GM19099 (cell line): ENCODE data around the gene TBC1D1.

ENCODE experiments used
- POLR2A ChIP-seq: IDR thresholded peaks from 3 replicates; pipeline ENCODE4 v1.6.1; 2011; ENCODE audit warnings: low read depth; ENCODE audit not compliant: insufficient read length; ENCODE audit errors: extremely low read depth

TBC1D1 gene

DNA sequence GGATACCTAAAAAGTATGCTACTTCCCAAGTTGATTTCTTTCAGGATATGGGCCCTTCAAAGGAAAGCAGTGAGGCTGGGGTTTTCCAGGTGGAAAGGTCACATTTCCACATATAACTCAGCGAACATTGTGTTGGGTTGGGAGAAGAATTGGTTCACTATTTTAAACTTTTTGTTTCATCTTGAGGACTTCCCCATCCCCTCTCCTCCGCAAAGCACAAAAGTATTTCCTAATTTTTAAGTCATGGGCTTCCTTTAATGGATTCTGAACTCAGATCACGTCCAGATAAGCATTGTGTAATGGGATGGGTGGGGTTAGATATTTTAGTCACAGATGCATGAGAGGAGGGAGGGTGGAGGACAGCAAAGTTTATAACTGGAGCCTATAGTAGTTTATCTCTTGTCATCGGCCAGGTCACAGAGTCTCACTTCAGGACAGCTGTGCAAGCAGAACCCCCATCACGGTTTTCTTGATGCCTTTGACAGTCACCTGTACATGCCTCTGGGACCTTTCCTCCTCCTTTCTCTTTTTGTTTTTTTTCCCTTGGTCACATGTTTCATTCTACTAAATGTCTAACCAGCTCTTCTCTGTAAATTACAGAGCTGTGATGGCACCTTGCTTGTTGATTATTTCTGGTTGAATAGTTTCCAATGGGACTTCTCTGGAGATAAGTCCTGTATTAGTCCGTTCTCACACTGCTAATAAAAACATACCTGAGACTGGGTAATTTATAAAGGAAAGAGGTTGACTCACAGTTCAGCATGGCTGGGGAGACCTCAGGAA lies 184.7 kb downstream of the TBC1D1 start:
- no peak for TF ChIP-seq POLR2A

DNA sequence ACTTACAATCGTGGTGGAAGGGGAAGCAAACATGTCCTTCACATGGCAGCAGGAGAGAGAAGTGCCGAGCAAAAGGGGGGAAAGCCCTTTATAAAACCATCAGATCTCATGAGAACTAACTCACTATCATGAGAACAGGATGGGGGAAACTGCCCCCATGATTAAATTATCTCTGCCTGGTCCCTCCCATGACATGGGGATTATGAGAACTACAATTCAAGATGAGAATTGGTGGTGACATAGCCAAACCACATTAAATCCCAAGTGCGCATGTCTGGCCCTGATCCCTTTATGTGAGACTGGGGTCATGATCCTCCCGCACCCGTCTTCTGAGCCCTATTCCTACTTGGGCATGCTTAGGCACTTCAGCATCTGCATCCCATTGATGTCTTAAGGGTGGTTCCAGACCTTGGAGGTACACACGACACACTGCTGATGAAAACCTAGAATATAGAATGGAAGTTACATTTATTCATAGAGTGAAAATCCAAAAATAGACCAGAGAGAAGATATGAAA lies 185.3 kb downstream of the TBC1D1 start:
- no peak for TF ChIP-seq POLR2A

DNA sequence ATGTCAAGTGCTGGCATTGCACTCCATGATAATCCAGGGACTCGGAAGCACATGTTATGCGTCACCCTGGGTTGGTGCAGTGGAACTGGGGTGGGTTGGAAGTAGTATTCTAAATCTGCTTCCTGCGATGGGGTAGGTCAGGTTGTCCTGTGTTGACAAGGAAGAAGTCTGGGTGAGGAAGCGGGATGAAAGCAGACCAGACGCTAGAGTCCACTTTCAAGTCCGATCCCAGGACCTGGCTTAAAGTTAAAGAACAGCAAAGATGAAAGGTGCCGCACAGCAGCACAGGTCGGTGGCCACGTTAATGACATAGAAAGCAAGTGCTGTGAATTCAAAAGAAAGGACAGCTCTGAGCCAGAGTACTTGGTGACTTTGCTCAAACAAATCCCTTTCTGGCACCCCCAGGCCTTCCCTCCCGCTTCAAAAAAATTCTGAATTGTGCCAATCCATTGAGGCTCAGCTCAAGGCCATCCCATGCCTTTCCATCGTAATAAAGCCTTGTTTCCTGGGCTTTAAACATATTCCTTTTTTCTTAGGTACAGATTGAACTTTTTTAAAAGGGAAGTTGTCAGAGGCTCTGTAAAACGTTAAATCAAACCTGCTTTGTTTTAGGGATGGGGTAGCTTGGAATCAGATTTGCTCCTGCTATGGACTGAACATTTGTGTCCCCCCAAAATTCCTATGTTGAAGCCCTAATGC lies 187.1 kb downstream of the TBC1D1 start:
- no peak for TF ChIP-seq POLR2A

DNA sequence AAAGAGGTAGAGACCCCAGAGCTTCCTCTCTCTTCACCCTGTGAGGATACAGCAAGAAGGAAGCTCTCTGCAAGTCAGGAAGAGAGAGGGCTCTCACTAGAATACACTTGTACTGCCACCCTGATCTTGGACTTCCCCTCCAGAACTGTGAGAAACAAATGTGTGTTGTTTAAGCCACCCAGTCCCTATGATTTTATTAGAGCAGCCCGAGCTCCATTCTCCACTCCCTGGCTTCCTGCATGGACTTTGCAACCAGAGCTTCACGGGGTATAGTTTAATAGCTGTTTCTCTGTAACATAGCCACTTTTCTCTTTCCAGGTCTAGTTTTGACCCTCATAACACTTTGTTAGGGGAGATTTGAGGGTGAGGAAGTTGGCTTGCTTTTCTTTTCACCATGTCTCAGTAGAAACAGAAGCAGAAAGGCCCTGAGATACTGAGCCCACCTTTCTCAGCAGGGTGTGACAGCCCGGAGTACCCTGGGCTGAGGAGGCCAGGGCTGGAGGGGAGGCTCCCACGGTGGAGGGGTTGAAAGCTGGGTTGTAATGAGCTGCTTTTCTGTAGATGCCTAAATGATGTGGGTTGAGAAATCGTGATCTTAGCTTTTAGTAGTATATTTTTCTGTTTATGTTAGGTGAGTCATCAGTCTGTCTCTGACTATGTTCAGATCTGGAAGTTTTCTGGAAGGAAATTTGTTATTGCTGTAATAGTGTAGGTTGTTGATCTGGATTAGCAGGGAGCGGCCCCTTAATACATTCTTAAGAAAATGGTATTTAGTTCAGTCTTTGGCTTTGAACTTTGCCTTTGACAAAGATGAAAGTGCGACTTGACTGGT lies 187.9 kb downstream of the TBC1D1 start:
- no peak for TF ChIP-seq POLR2A

DNA sequence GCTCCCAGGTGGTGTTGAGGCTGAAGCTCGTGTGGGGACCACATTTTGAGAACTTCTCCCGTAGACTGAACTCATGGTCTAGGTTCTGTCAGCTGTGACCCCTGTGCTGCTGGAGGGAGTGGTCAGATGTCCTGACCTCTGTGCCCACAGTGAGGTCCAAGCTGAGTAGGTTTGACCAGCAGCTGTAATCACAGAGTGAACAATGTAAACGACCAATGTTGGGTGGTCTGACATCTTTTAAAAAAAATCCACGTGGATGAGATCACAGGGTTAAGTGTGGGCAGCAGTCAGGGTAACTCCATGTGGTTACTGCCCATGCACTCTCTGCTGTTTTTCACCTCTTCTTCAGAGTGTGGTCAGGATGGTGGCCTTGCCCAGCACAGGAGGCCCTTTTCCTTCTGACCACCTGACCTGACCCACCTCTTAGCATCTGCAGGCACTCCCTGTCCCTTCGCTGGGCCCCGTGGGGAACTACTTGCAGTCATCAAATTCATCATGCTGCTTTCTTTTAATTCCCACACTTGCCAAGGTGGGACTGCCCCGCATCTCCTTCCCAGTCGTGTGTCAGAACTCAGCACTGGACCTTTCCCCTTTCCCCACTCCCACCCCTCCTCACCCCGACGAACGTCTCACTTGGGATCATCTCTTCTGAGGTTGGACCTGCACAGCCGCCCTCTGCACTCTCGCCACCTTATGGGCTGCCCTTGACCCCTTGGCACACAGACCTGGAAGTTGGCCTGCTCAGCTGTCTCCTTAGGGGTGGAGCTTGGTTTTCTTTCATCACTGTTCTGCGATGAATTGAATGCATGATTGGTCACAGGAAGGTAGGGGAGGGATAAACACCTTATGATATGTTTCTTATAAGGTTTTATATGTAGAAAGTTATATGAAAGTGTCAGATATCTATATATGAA lies 189.4 kb downstream of the TBC1D1 start:
- TF ChIP-seq POLR2A, result no peak

DNA sequence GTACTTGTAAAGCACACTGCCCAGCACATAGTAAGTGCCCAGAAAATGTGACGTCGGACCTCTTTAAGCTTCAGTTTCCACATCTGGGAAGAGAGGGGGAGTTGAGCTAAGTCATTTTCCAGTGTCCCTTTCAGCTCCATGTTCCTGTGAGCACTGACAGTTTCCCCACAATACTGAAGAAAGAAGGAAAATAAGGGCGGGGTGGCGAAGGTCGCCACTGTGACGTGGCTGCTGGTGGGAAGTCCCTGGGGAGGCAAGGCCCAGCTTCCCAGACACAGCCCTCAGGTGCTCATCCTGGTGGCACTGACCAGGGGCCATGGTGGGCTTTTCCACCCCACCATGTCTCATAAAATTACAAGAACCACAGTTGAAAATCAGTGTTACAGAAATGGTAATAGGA lies 191.1 kb downstream of the TBC1D1 start:
- TF ChIP-seq POLR2A, result no peak

DNA sequence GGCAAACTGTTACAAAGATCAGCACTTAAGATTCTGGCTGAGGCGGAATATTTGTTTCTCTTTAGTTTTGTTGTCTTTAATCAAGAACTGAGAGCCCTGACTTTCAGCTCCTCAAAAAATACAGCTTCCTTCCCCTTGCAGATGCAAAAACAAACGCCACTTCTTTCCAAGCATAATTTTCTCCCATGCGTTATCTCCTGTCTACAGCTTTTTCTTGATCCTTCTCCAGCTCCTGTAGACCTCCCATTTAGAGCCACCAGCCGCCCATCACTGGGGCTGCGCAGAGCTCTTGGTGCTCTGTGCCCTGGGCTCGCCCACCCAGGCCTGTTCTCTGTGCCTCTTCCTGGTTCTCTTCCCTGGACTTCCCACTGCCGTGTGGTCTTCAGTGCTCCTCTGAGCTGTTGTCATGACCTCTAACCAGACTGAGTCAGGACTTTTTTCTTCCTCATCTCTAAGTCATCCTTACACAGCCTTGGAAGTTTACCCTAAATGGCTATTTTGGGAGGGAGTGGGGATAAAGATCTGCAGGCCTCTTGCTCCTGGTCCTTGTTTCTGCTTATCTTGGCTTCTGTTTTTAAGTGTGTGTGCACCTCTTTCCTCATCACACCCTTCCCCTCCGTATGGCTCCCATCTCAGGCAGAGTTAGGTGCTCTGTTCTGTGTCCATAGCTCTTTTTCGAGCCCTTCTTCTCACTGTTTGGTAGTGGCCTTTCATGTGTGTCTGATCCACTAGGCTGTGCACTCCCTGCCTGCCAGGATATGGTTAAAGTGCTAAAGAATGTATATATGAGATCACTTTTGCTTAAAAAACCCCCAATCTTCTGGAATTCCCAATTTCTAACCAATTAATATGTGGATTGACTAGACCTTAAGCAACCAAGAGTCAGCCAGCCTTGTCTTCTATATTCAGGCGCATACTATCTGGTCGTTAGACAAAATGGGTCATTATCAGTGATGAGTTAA lies 191.8 kb downstream of the TBC1D1 start:
- no peak for TF ChIP-seq POLR2A

DNA sequence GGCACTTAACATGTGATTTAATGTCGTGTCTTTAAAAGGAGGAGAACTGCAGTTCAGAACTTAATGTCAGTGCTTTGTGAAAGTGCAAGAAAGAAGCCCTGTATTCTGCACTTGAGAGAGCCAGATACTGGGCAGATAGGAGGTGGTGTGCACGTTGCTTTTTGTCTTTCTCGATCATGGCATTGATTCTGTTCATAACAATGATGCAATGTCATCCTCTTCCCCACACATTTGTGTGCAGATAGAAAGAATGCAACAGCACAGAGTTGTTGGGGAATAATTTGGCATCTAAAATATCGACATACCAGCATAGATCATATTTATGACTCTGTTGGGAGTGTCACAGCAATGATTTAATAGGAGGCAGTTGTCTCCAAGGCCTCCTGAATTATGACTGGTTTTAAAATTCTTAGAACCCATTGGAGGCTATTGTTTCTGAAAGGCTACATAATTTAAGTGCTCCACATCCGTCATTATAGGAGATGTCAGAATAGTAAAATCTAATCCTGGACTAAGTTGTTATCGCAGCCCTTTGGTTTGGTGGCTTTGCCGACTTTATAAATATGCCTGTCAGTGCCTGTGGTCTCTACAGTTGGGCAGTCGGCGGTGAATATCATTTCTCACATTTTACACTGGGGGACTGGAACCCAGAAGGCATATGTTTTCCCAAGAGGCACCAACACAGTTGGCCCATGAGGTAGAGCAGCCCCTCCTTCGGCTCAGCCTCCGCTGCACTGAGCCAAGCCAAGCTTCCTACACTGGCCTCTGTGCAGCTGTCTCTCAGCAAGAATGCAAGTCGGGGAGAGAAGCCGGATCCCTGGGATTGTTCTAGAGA lies 194.2 kb downstream of the TBC1D1 start:
- TF ChIP-seq POLR2A, result no peak

DNA sequence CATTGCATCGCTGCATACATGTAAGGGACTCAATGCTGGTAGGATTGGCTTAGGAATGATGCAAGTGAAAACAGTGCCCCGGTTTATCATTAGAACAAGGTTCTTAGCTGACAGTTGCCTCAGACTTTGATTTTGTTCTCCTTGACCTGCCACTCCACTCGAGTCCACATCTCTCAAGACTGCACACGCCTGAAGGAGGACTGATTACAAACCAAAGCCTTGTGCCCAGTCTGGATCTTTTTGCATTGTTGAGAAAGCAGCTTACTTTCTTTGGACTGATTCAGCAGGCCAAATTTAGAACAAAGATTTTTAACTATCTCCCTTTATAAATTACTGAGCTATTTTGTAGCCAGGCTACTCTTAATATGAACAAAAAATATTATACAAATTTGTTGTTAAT lies 194.9 kb downstream of the TBC1D1 start:
- TF ChIP-seq POLR2A, result no peak

DNA sequence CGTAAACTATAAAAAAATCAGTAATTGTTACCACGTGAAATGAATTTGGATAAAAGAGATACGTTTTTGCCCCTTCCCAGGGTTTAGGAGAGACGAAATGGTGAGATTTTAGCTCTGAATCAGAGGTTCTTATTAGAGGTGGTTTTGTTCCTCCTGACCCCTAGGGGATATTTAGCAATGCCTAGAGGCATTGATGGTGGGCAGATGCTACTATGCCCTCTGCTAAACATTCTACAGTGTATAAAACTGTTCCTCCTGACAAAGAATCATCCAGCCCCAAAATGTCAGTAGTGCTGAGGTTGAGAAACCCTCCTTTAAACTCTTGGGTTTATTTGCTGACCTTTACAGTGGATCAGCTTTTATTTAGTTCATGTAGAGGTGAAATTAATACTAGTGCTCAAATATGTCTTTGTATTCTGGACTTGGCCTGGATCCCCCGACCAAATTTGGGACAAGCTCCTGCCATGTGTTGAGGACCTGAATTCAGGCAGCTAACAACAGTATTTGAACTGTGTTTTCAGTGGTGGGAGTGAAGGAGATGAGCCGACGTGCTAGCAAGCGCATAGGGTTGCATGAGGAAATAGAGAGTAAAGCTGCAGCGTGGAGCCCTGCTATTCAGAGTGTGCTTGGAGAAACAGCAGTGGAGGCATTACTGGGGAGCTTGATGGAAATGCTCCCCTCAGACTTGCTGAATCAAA lies 195.4 kb downstream of the TBC1D1 start:
- no peak for TF ChIP-seq POLR2A

DNA sequence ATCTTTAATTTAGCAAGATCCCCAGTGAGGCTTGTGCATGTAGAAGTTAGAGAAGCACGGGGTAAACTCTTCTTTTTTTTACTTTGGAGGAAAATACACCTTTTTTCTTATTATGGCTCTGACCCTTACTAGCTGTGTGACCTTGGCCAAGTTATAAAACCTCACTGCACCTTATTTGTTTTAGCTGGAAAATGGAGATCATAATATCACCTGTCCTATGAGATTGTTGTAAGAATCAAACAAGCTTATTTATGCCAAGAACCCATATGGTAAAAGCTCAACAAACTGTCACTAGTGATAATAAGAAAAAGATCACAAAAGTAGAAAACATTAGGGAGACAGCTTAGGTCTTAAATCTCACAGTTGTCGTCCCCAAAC lies 196.0 kb downstream of the TBC1D1 start:
- TF ChIP-seq POLR2A, result no peak

DNA sequence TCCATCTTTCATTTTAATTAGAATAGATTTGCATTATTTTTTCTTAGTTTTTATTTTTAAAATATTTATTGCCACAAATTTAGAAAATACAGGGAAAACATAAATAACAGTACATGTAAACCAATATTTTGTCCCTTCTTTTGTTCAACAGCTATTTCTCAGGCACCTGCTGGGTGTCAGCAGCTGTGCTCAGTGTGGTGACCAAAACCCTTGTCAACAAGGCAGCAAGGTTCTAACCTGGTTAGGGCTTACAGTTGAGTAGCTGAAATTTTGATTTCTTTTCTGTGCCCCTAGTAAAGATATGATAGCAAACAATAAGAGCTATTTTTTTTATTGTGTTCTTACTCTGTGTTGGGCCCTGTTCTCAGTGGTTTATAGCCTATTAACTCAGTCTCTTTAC lies 197.4 kb downstream of the TBC1D1 start:
- TF ChIP-seq POLR2A, result no peak
